ENCODE data around the gene INAFM2. TPM values are rescaled to one million over a fixed set of nuclear protein-coding genes. Genes with fewer than 3 reads are reported as not detected.
A peak's percentile ranks its signal among the peaks of the same experiment; 100 is the strongest.

The INAFM2 gene
- total and polyA plus RNA-seq, 11 donors: 27.9 to 92.7 (median 36.1) TPM

DNA sequence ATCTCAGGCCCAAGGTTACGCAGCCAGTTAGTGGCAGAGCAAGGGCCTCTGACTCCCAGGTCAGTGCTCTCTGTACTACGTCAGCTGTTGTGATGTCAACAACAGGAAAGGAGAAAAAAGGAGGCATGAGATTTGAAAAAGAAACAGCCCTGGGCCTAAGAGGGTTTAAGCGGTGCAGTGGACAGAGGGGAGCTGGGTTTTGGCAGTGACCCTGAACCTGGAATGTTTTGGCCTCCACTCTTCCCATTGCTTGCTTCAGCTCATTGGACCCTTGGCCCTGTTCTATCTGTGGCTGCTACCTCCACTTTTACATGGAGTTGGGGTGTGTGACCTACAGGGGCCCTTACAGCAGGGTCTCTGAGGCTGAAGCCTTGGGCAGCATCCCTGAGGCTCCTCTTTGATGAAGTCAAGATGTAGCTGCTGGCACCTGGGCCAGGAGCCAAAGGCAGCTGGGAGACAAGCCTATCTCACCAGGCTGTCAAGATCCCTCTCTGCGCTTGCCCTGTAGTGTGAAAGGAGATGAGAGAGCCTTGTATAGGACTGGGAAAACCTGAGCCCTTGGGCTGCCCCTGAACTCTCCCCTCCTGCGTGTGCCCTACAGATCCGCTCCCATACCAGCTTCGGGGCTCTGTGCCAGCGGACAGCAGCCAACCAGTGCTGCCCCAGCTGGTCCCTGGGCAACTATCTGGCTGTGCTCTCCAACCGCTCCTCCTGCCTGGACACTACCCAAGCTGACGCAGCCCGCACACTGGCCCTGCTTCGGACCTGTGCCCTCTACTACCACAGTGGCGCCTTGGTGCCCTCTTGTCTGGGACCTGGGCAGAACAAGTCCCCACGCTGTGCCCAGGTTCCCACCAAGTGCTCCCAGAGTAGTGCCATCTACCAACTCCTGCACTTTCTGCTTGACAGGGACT is 43.2 kb downstream of the INAFM2 start:
- Histone ChIP-seq H3K4me3 (peak overlapping the region in 1 of 12 donors; percentile 59), H3K27ac (peak overlapping the region; percentile 57 to 95 (median 86)), H3K9me3 (no peaks in the 10 kb centered on the region), H3K4me1 (peaks cover 0 to 35% (median 20%) of the 10 kb centered on the region in 12 donors), H3K36me3 (no peaks in the 10 kb centered on the region), H3K27me3 (no peaks in the 10 kb centered on the region)
- ATAC-seq (peak; percentile 85 to 94 (median 90)), DNase-seq (peak; percentile 88 to 95 (median 89))
- TF ChIP-seq POLR2A (IDR thresholded peaks at IDR 0.05): no peak
- TF ChIP-seq, protein P1, sequence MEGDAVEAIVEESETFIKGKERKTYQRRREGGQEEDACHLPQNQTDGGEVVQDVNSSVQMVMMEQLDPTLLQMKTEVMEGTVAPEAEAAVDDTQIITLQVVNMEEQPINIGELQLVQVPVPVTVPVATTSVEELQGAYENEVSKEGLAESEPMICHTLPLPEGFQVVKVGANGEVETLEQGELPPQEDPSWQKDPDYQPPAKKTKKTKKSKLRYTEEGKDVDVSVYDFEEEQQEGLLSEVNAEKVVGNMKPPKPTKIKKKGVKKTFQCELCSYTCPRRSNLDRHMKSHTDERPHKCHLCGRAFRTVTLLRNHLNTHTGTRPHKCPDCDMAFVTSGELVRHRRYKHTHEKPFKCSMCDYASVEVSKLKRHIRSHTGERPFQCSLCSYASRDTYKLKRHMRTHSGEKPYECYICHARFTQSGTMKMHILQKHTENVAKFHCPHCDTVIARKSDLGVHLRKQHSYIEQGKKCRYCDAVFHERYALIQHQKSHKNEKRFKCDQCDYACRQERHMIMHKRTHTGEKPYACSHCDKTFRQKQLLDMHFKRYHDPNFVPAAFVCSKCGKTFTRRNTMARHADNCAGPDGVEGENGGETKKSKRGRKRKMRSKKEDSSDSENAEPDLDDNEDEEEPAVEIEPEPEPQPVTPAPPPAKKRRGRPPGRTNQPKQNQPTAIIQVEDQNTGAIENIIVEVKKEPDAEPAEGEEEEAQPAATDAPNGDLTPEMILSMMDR (IDR thresholded peaks at IDR 0.05): no peak
- intact Hi-C loops (cut with DNase I): loop anchor here in 7 of 10 donors (2.0 to 10.0 kb wide), 7 partner anchors 26 to 56 kb away; partner anchors contain the start of genes INAFM2 (in 4 of the 7), CCDC9B (in 1 of the 7) and IVD (in 1 of the 7)
- WGBS, 4 donors: 56 to 68% (median 58%) methylated on average over 13 to 14 of the region's 14 CpGs

DNA sequence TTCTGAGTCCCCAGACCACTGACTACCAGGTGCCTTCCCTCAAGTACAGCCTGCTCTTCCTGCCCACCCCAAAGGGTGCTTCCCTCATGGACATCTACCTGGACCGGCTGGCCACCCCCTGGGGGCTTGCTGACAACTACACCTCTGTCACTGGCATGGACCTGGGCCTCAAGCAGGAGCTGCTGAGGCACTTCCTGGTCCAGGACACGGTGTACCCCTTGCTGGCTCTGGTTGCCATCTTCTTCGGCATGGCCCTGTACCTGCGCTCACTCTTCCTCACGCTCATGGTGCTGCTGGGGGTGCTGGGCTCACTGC is 43.8 kb downstream of the INAFM2 start:
- Histone ChIP-seq H3K4me3 (peak overlapping the region in 8 of 12 donors; percentile 37 to 59 (median 49)), H3K9me3 (no peaks in the 10 kb centered on the region), H3K36me3 (no peaks in the 10 kb centered on the region), H3K4me1 (peaks cover 0 to 35% (median 20%) of the 10 kb centered on the region in 12 donors), H3K27ac (peak overlapping the region; percentile 11 to 95 (median 86)), H3K27me3 (no peaks in the 10 kb centered on the region)
- TF ChIP-seq POLR2A (IDR thresholded peaks at IDR 0.05): no peak
- TF ChIP-seq, protein P1 (IDR thresholded peaks at IDR 0.05): no peak
- intact Hi-C loops (cut with DNase I): loop anchor here in 7 of 10 donors (2.0 to 10.0 kb wide), 7 partner anchors 27 to 55 kb away; partner anchors contain the start of genes INAFM2 (in 4 of the 7), CCDC9B (in 1 of the 7) and IVD (in 1 of the 7)
- DNase-seq (peak in 1 of 5 donors; percentile 37), ATAC-seq (peak in 1 of 4 donors; percentile 2)
- 70 to 81% (median 80%) methylated on average over 5 of the region's 5 CpGs for WGBS, 4 donors

DNA sequence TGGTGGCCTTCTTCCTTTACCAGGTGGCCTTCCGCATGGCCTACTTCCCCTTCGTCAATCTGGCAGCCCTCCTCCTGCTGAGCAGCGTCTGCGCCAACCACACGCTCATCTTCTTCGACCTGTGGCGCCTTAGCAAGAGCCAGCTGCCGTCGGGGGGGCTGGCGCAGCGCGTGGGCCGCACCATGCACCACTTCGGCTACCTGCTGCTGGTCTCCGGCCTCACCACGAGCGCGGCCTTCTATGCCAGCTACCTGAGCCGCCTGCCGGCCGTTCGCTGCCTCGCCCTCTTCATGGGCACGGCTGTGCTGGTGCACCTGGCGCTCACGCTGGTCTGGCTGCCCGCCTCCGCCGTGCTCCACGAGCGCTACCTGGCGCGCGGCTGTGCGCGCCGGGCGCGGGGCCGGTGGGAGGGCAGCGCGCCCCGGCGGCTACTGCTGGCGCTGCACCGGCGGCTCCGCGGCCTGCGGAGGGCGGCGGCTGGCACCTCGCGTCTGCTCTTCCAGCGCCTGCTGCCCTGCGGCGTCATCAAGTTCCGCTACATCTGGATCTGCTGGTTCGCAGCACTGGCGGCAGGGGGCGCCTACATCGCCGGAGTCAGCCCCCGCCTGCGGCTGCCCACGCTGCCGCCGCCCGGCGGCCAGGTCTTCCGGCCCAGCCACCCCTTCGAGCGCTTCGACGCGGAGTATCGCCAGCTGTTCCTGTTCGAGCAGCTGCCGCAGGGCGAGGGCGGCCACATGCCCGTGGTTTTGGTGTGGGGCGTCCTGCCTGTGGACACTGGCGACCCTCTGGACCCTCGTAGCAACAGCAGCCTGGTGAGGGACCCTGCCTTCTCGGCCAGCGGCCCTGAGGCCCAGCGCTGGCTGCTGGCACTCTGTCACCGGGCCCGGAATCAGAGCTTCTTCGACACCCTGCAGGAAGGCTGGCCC is 44.5 kb downstream of the INAFM2 start:
- DNase-seq (peak; percentile 81 to 94 (median 89)), ATAC-seq (peak; percentile 39 to 80 (median 66))
- Histone ChIP-seq H3K27me3 (no peaks in the 10 kb centered on the region), H3K36me3 (no peaks in the 10 kb centered on the region), H3K4me3 (peak overlapping the region in 10 of 12 donors; percentile 13 to 59 (median 46)), H3K9me3 (no peaks in the 10 kb centered on the region), H3K4me1 (peaks cover 0 to 35% (median 20%) of the 10 kb centered on the region in 12 donors), H3K27ac (peak overlapping the region; percentile 11 to 95 (median 86))
- WGBS, 4 donors: 13 to 18% (median 16%) methylated on average over 49 to 91 of the region's 91 CpGs
- intact Hi-C loops (cut with DNase I): loop anchor here in 8 of 10 donors (1.0 to 10.0 kb wide), 9 partner anchors 27 to 54 kb away; partner anchors contain the start of genes INAFM2 (in 4 of the 8), CCDC9B (in 1 of the 8) and IVD (in 1 of the 8)
- peak in 1 of 2 donors; percentile 23 for TF ChIP-seq POLR2A (IDR thresholded peaks at IDR 0.05)
- TF ChIP-seq, protein P1 (IDR thresholded peaks at IDR 0.05): peak; percentile 67 to 98 (median 86)

Data from heart left ventricle (tissue), 16 donors.